Caco-2 (cell line): Measurements from ENCODE around the gene OR5B3. TPM values are rescaled to one million over a fixed set of nuclear protein-coding genes. Genes with fewer than 3 reads are reported as not detected.

Experiments
- BruUV-seq: library from RNA; stranded (reverse); fragments of 400-500 nt; replicated peaks from 2 replicates; lab custom pipeline; 2021; lab: Mats Ljungman, UMichigan
- CTCF ChIA-PET: fragments of 300-600 bp; sonication (Branson Sonifier 250); formaldehyde crosslinking; loops from one replicate; lab custom pipeline; 2022; ENCODE audit warnings: antibody characterized with exemption; lab: Charles Lee
- POLR2A ChIA-PET: fragments of 300-600 bp; sonication (Branson Sonifier 250); formaldehyde crosslinking; loops from one replicate; lab custom pipeline; 2022; ENCODE audit warnings: antibody characterized with exemption; lab: Charles Lee
- DNase-seq, 2 experiments: peaks; one replicate each; pipeline versions ENCODE4 v3.0.0 to v3.0.0-alpha.2; 2020 to 2022
- H3K27me3 ChIP-seq: replicated peaks from 2 replicates; pipeline ENCODE4 v1.6.0; 2011; ENCODE audit warnings: low read length; ENCODE audit not compliant: control insufficient read depth, insufficient read depth
- H3K36me3 ChIP-seq: 2 replicates; pipeline ENCODE4 v1.5.1; 2011; ENCODE audit warnings: low read length; ENCODE audit not compliant: control insufficient read depth, insufficient read depth
- H3K4me1 ChIP-seq: fragments of 250-450 bp; sonication (Bioruptor Pico); 2 replicates; pipeline ENCODE4 v1.5.1; 2020; ENCODE audit warnings: mild to moderate bottlenecking
- H3K4me3 ChIP-seq: 2 replicates; pipeline ENCODE4 v1.5.1; 2011; ENCODE audit warnings: low read depth, mild to moderate bottlenecking, control low read depth, low read length
- H3K9me3 ChIP-seq: fragments of 250-450 bp; sonication (Bioruptor Pico); 2 replicates; pipeline ENCODE4 v1.5.1; 2020; ENCODE audit warnings: mild to moderate bottlenecking, moderate library complexity
- H3K27ac Mint-ChIP-seq: one replicate; pipeline ENCODE4 v1.8.0; 2022; ENCODE audit warnings: mixed read lengths; ENCODE audit not compliant: unreplicated experiment
- H3K27me3 Mint-ChIP-seq: one replicate; pipeline ENCODE4 v1.8.0; 2022; ENCODE audit warnings: mixed read lengths; ENCODE audit not compliant: insufficient read depth, unreplicated experiment
- H3K36me3 Mint-ChIP-seq: one replicate; pipeline ENCODE4 v1.8.0; 2022; ENCODE audit warnings: mild to moderate bottlenecking, mixed read lengths; ENCODE audit not compliant: insufficient read depth, unreplicated experiment
- H3K4me1 Mint-ChIP-seq: one replicate; pipeline ENCODE4 v1.8.0; 2022; ENCODE audit warnings: low read depth, mixed read lengths; ENCODE audit not compliant: unreplicated experiment
- H3K4me3 Mint-ChIP-seq: one replicate; pipeline ENCODE4 v1.8.0; 2022; ENCODE audit warnings: mild to moderate bottlenecking, moderate library complexity, mixed read lengths; ENCODE audit not compliant: unreplicated experiment
- H3K9me3 Mint-ChIP-seq: one replicate; pipeline ENCODE4 v1.8.0; 2022; ENCODE audit warnings: mixed read lengths; ENCODE audit not compliant: unreplicated experiment
- CTCF ChIP-seq, 2 experiments: fragments of 200-600 bp in 1 of 2; IDR thresholded peaks; 1 replicate in 1 of 2; 2 replicates in 1 of 2; pipeline versions ENCODE4 v1.5.1 to v1.8.0; 2011 to 2022; ENCODE audit warnings: antibody characterized with exemption in 1 of 2, control low read depth in 1 of 2, inconsistent platforms in 1 of 2, low read depth in 1 of 2, low read length in 1 of 2, mild to moderate bottlenecking in 1 of 2, moderate library complexity in 1 of 2; ENCODE audit not compliant: insufficient read depth in 1 of 2, severe bottlenecking in 1 of 2, unreplicated experiment in 1 of 2
- intact Hi-C: fragments of 100-400 bp; cut with micrococcal nuclease; formaldehyde crosslinking; loops from one replicate; pipeline ENCODE4 v1.10.0; 2022; ENCODE audit not compliant: unreplicated experiment
- total RNA-seq: library from RNA; stranded (reverse); gene quantifications from 2 replicates; pipeline ENCODE4 v1.2.3, GENCODE V29; 2022

OR5B3 gene
- total RNA-seq, 1 experiment from 2014 or later = not detected

- POLR2A ChIA-PET = no interaction called here
- peaks cover 6% of the 10 kb centered on the region; the same call in 1 of the 2 replicates for H3K4me1 ChIP-seq
- intact Hi-C loops = no loop called here
Observed at GRCh38 chr11:58392746-58393145, 13.9 kb downstream of the OR5B3 start.

GRCh38 chr11:58391879-58392278 is 14.8 kb downstream of the OR5B3 start:
- Histone ChIP-seq H3K36me3 (no peaks in the 10 kb centered on the region), H3K4me3 (no peak overlapping the region), H3K4me1 (peaks cover 6% of the 10 kb centered on the region; the same call in 1 of the 2 replicates), H3K27me3 (no peaks in the 10 kb centered on the region), H3K9me3 (peaks cover 8% of the 10 kb centered on the region)
- no TSS peak for BruUV-seq
- no peak overlapping the region for H3K4me3 Mint-ChIP-seq
- no peaks in the 10 kb centered on the region for H3K27me3 Mint-ChIP-seq
- intact Hi-C loops = no loop called here
- ChIA-PET POLR2A (no interaction called here), CTCF (no interaction called here)
- peaks cover 17% of the 10 kb centered on the region for H3K9me3 Mint-ChIP-seq
- peaks cover 6% of the 10 kb centered on the region for H3K4me1 Mint-ChIP-seq
- no peaks in the 10 kb centered on the region for H3K36me3 Mint-ChIP-seq
- no peak for TF ChIP-seq CTCF (IDR thresholded peaks at IDR 0.05; ENCODE audit: insufficient read depth in 1 of 2, low read depth in 1 of 2, low read length in 1 of 2, severe bottlenecking in 1 of 2, unreplicated experiment in 1 of 2)
- no peak for DNase-seq
- H3K27ac Mint-ChIP-seq = no peak overlapping the region

More at GRCh38 chr11:58392746-58393145, 13.9 kb downstream of the OR5B3 start:
- no peak for DNase-seq
- no TSS peak for BruUV-seq
- Histone ChIP-seq H3K9me3 (peaks cover 8% of the 10 kb centered on the region), H3K27me3 (no peaks in the 10 kb centered on the region), H3K36me3 (no peaks in the 10 kb centered on the region), H3K4me3 (no peak overlapping the region)
- Mint-ChIP-seq H3K9me3 (peaks cover 17% of the 10 kb centered on the region), H3K27ac (no peak overlapping the region), H3K27me3 (no peaks in the 10 kb centered on the region), H3K4me3 (no peak overlapping the region), H3K4me1 (peaks cover 6% of the 10 kb centered on the region), H3K36me3 (no peaks in the 10 kb centered on the region)
- CTCF ChIA-PET = no interaction called here
- no peak for TF ChIP-seq CTCF (IDR thresholded peaks at IDR 0.05; ENCODE audit: insufficient read depth in 1 of 2, low read depth in 1 of 2, low read length in 1 of 2, severe bottlenecking in 1 of 2, unreplicated experiment in 1 of 2)

GRCh38 chr11:58390551-58391063 is 16.1 kb downstream of the OR5B3 start:
- H3K4me3 ChIP-seq = no peak overlapping the region
- ChIA-PET CTCF (no interaction called here), POLR2A (no interaction called here)
- no peaks in the 10 kb centered on the region for H3K27me3 ChIP-seq
- Mint-ChIP-seq H3K36me3 (no peaks in the 10 kb centered on the region), H3K4me1 (peaks cover 6% of the 10 kb centered on the region), H3K9me3 (peaks cover 15% of the 10 kb centered on the region), H3K4me3 (no peak overlapping the region), H3K27ac (no peak overlapping the region), H3K27me3 (no peaks in the 10 kb centered on the region)
- BruUV-seq = no TSS peak
- H3K4me1 ChIP-seq = peaks cover 6% of the 10 kb centered on the region; the same call in 1 of the 2 replicates
- DNase-seq = no peak
- intact Hi-C loops = no loop called here
- TF ChIP-seq CTCF (IDR thresholded peaks at IDR 0.05; ENCODE audit: insufficient read depth in 1 of 2, low read depth in 1 of 2, low read length in 1 of 2, severe bottlenecking in 1 of 2, unreplicated experiment in 1 of 2) = no peak
- H3K36me3 ChIP-seq = no peaks in the 10 kb centered on the region
- peaks cover 8% of the 10 kb centered on the region for H3K9me3 ChIP-seq
